CD4-positive, alpha-beta T cell treated with Interleukin-2 at 100 ng/mL for 4 hours (primary cell): ENCODE measurements around the gene CDH20.

ENCODE experiments used
- DNase-seq: peaks from one replicate; pipeline ENCODE4 v3.0.0-alpha.2; 2020; ENCODE audit warnings: low spot score

The CDH20 gene

GRCh38 chr18:61531891-61532290 lies 198.7 kb downstream of the CDH20 start:
- DNase-seq, result no peak

- no peak for DNase-seq
These were observed 202.2 kb downstream of the CDH20 start for GRCh38 chr18:61535401-61535800.

DNA sequence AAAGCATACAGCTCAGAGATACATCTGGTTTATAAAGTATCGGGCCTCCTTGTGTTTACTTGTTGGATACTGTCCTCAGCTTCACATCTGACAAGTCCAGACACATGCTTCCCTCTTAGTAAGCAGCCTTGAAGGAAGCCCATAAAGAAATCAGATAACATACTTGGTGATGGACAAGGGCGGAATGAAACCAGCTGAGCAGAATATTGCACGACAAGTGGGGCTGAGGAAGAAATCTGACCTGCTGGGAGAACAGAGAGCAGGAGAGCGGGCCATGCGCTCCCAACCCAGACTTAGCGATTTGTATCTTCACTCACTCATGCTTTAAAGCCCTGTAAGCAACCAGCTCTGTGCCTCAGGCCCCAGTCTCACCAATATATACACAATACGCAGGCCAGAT lies 208.4 kb downstream of the CDH20 start:
- no peak for DNase-seq

- DNase-seq, result no peak
These were observed 209.4 kb downstream of the CDH20 start for GRCh38 chr18:61542596-61542995.

GRCh38 chr18:61543518-61543917 lies 210.3 kb downstream of the CDH20 start:
- DNase-seq, result no peak

- no peak for DNase-seq
These were observed 210.9 kb downstream of the CDH20 start for GRCh38 chr18:61544178-61544577.

DNA sequence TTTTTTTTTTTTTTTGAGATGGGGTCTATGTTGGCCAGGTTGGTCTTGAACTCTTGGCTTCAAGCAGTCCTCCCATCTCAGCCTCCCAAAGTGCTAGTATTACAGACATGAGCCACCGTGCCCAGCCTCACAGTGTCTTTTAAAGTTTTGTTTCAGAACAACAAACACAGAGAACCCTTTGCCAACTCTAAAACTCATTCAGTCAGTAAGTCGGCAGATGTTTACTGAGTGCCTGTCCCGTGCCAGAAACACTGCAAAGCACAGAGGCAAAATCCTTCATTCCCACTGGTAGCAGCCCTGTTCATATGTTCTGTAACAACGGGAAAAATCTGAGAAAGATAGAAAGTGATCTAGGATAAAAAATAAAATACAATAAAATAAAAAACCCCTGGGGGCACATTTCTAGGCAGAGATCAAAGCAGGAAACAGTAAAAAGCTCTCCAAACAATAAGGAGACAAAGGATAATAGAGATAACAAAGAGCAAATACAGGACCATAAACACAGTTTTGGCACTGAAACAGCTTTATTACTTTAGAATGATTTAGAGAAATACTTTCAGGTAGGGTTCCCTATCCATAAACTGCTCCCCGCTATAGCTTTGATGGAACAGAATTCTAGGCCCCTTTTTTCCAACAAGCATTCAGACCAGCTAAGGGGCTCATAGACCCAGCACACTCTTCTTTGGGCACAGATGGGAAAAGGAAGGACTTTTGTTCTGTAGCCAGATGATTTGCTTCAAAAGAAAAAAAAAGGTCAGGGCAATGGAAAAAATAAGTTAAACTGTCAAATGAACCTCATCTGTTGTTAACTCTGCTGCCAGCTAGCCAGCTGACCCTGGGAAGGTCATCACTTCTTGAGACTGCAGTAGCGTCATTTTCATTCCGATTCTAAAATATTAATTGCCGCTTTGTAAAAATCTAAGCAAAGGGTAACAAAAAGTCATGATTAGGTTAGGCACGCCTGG lies 212.3 kb downstream of the CDH20 start:
- no peak for DNase-seq

GRCh38 chr18:61546590-61546989 lies 213.4 kb downstream of the CDH20 start:
- no peak for DNase-seq

DNA sequence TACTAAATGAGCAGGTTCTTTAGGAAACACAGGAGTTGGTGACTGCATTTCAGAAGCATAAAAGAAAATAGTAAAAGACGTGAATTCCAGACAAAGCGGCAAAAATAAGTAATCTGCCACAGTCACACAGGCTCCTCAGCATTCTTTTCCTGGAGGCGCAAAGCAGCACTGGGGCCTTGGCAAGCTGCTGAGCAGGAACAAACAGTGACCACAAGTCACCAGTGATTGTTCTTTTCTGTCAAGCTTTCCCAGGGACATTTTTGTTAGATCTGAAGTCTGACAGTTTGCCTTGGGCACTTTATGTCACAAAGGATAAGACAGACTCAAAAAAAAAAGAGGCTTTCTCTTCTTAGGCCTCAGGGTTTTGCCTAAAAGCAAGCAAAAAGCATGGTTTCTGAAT lies 216.2 kb downstream of the CDH20 start:
- no peak for DNase-seq

GRCh38 chr18:61549889-61550288 lies 216.7 kb downstream of the CDH20 start:
- DNase-seq, result no peak

DNA sequence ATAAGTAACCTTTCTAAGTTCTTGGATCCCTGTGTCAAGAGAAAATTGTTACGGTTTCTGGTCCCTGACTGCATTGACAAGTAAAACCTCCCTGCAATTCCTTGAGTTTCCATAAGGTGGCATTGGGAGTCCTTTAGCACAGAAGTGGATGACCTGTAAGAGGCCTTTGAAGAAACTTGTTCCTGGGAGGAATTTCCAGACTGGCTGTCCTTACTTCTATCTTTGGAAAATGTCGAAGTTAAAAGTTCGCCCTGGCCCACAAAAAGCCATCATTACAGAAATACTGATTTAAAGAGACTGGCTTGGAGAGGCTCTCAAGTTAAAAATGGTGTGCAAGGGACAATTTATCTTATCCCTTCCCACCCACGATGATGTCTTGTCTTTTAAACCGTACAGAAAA lies 218.4 kb downstream of the CDH20 start:
- DNase-seq, result peak; percentile 44

GRCh38 chr18:61553045-61553659 lies 219.9 kb downstream of the CDH20 start:
- no peak for DNase-seq

- DNase-seq, result peak; percentile 30
These were observed 221.0 kb downstream of the CDH20 start for GRCh38 chr18:61554117-61554776.

GRCh38 chr18:61554946-61555361 lies 221.7 kb downstream of the CDH20 start:
- no peak for DNase-seq

DNA sequence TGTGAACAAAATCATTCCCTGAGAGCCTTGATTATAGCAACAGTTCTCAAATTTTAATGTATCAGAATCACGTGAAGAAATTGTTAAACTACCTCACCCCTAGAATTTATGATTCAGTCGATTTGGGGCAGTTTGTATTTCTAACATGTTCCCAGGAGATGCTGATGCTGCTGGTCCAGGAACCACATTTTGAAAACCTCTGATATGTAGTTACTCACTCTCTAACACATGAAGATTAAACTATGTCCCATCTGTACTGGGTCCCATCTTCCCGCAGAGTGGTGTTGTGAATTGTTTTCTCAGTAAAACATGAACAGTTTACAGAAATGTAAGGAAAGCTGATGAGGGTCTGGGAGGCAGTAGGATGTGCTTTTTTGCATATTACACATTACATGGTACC lies 223.1 kb downstream of the CDH20 start:
- DNase-seq, result no peak

- no peak for DNase-seq
These were observed 223.6 kb downstream of the CDH20 start for GRCh38 chr18:61556862-61557261.

DNA sequence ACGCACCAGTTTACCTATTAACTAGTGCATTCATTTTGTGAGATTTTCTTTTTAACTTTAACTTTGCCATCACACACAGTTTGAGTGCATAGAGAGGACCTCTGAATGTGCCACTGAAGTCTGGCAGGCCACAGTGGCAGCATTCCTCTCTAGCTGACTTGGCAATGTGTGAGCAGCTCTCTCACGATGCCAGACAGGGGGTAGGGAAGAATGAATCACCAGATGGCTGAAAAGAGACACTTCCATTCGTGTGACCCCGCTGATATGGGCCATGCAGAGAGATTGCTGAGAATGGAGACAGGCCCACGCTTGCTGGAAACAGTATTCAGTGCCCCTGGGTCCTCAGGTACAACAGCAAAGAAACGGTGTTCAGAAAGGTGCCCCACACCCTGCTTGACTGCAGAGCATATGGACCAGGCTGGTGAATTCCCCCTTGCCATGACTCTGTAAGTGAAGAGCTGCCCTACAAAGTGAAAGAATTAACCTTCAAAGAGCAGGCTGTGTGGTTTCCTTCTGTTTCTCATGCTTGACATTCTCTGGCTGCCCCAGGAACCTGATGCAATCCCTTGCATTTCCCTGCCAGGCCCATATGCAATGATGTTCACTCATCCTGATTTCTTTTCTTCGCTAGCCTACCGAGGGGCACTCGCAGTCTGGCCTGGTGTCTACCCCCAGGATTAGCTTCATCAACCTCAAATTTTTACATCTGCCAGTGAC lies 236.1 kb downstream of the CDH20 start:
- DNase-seq, result no peak

- DNase-seq, result no peak
These were observed 236.8 kb downstream of the CDH20 start for GRCh38 chr18:61570070-61570469.

DNA sequence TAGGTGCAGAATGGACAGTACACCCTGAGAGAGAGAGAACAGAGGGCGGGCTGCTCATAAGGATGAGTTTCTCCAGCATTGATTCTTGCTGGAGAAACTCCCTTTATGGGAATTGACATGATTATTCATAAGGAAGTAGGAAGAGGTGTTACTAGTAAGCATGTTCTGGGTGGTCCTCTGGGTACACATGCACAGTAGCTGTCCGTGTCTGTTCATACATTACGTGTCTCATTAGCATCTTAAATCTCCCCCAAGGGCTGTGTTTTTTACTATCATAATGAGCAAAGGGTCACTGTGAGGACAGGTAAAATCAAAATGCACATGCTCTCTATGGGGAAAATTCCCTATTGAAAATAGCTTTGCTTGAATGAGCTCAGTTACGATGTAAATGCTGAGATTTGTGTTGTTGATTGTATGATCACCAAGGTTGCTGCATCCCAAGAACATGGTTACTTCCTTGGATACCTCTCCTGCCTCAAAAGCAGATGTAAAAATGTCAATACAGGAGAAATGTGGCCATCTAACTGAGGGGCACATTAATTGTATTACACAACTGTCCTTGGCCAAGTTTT lies 238.9 kb downstream of the CDH20 start:
- DNase-seq, result no peak

- no peak for DNase-seq
These were observed 239.6 kb downstream of the CDH20 start for GRCh38 chr18:61572871-61573270.

DNA sequence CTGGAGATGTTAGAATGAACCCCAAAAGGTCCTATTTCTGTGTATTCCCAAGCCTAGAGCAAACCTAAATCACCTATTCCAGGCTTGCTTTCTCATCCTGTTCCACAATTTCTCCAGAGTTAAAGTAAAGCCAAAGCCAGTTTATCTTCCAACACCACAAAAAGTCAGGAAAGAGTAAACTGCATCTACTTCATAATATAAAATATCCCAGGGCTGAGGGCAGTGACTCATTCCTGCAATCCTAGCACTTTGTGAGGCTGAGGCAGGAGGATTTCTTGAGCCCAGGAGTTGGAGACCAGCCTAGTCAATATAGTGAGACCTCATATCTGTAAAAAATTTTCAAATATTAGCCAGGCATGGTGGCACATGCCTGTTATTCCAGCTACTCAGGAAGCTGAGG lies 241.4 kb downstream of the CDH20 start:
- no peak for DNase-seq

DNA sequence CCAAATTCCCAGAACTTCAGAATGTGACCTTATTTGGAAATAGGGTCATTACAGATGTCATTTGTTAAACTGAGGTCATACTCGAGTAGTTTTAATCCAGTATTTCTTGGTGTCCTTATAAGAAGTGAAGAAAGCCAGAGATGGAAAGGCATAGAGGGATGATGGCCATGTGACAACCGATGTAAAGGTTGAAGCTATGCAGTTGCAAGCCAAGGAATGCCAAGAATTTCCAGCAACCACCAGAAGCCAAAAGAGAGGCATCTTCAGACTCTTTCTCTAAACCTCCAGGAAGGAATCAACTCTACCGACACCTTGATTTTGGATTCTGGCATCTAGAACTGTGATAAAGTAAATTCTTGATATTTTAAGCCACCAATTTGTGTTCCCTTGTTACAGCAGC lies 242.2 kb downstream of the CDH20 start:
- DNase-seq, result no peak
